ENCODE data around the gene REM2.
"Not testable (repeated sequence)": the region's sequence is repeated elsewhere in the genome, so short reads cannot be mapped to it uniquely, and the experiment has no call there.

Gene REM2

GRCh38 chr14:22906073-22906472 lies 23.1 kb downstream of the REM2 start:
- no peaks in the 10 kb centered on the region for H3K9me3 ChIP-seq
- peak in 1 of 2 donors; percentile 21 for DNase-seq
- no peak overlapping the region for H3K4me3 ChIP-seq
- no peaks in the 10 kb centered on the region for H3K27me3 ChIP-seq
- H3K27ac ChIP-seq, result no peak overlapping the region
- intact Hi-C loops (cut with DNase I; ENCODE audit: low total_unique reads), result no loop called here
- TF ChIP-seq, protein P1, sequence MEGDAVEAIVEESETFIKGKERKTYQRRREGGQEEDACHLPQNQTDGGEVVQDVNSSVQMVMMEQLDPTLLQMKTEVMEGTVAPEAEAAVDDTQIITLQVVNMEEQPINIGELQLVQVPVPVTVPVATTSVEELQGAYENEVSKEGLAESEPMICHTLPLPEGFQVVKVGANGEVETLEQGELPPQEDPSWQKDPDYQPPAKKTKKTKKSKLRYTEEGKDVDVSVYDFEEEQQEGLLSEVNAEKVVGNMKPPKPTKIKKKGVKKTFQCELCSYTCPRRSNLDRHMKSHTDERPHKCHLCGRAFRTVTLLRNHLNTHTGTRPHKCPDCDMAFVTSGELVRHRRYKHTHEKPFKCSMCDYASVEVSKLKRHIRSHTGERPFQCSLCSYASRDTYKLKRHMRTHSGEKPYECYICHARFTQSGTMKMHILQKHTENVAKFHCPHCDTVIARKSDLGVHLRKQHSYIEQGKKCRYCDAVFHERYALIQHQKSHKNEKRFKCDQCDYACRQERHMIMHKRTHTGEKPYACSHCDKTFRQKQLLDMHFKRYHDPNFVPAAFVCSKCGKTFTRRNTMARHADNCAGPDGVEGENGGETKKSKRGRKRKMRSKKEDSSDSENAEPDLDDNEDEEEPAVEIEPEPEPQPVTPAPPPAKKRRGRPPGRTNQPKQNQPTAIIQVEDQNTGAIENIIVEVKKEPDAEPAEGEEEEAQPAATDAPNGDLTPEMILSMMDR (IDR thresholded peaks at IDR 0.05), result no peak
- H3K36me3 ChIP-seq, result peaks cover 80 to 98% (median 96%) of the 10 kb centered on the region in 3 donors
- no peaks in the 10 kb centered on the region for H3K4me1 ChIP-seq

DNA sequence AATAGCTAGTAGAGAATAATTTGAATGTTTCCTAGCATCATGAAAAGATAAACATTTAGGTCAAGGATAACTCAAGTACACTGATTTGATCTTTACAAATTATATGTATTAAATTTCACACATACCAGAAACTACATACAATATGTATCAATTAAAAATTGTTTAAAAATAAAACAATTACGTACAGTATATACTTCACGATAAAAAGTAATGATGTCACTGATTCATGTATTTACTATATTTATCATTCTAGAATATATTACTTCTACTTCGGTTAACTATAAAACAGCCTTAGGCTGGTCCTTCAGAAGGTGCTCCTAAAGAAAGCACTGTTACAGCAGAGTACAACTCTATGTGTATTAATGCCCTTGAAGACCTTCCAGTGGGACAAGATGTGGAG lies 24.4 kb downstream of the REM2 start:
- Histone ChIP-seq H3K4me3 (no peak overlapping the region), H3K36me3 (peaks cover 71 to 92% (median 87%) of the 10 kb centered on the region in 3 donors), H3K4me1 (peaks cover 0 to 4% (median 1%) of the 10 kb centered on the region in 4 donors), H3K9me3 (no peaks in the 10 kb centered on the region), H3K27ac (no peak overlapping the region), H3K27me3 (no peaks in the 10 kb centered on the region)
- intact Hi-C loops (cut with DNase I; ENCODE audit: low total_unique reads), result no loop called here
- TF ChIP-seq, protein P1 (IDR thresholded peaks at IDR 0.05), result no peak
- no peak for DNase-seq

DNA sequence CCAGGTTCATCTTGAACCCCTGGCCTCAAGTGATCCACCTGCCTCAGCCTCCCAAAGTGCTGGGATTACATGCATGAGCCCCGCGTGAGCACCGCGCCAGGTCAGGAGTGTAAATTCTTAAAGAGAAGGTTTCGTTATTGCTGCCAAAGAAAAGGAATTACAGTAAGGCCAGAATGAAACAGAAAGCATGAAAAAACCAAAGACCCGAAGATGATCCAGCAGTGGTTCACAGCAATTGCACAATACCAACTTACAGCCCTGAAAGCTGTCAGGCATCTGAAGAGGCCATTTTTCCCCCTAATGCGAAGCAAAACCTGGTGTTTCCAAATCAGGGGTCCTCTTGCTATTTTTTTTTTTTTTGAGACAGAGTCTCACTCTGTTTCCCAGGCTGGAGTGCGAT lies 25.6 kb downstream of the REM2 start:
- intact Hi-C loops (cut with DNase I; ENCODE audit: low total_unique reads), result no loop called here
- no peak overlapping the region for H3K4me3 ChIP-seq
- peaks cover 62 to 82% (median 77%) of the 10 kb centered on the region in 3 donors for H3K36me3 ChIP-seq
- no peak for DNase-seq
- H3K4me1 ChIP-seq, result peaks cover 0 to 7% (median 1%) of the 10 kb centered on the region in 4 donors
- H3K27ac ChIP-seq, result no peak overlapping the region
- TF ChIP-seq, protein P1 (IDR thresholded peaks at IDR 0.05), result no peak
- H3K27me3 ChIP-seq, result no peaks in the 10 kb centered on the region
- no peaks in the 10 kb centered on the region for H3K9me3 ChIP-seq

- no peaks in the 10 kb centered on the region for H3K27me3 ChIP-seq
- DNase-seq, result no peak
- H3K27ac ChIP-seq, result no peak overlapping the region
- peaks cover 0 to 18% (median 6%) of the 10 kb centered on the region in 4 donors for H3K4me1 ChIP-seq
- no peak overlapping the region for H3K4me3 ChIP-seq
- H3K36me3 ChIP-seq, result peaks cover 39 to 64% (median 54%) of the 10 kb centered on the region in 3 donors
- intact Hi-C loops (cut with DNase I; ENCODE audit: low total_unique reads), result no loop called here
- TF ChIP-seq, protein P1 (IDR thresholded peaks at IDR 0.05), result no peak
- H3K9me3 ChIP-seq, result no peaks in the 10 kb centered on the region
Measured at GRCh38 chr14:22910916-22911315, 27.9 kb downstream of the REM2 start.

DNA sequence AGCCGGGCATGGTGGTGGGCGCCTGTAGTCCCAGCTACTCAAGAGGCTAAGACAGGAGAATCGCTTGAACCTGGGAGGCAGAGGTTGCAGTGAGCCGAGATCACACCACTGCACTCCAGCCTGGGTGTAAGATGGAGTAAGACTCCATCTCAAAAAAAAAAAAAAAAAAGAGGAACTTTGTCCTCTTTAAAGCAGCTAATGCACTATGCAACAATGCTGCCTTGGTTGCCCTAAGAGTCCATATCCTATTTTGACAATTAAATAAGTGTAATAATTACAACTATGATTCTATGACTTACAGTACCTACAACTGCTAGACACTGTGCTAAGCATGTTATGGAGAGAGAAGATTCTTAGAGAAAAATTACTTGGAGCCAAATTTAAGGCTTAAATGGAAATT lies 31.8 kb downstream of the REM2 start:
- DNase-seq; H3K27ac ChIP-seq; intact Hi-C loops (cut with DNase I; ENCODE audit: low total_unique reads); H3K9me3 ChIP-seq; H3K27me3 ChIP-seq; H3K4me3 ChIP-seq: not testable (repeated sequence)
- peaks cover 0 to 25% (median 15%) of the 10 kb centered on the region in 3 donors for H3K36me3 ChIP-seq
- peaks cover 0 to 45% (median 30%) of the 10 kb centered on the region in 4 donors for H3K4me1 ChIP-seq

DNA sequence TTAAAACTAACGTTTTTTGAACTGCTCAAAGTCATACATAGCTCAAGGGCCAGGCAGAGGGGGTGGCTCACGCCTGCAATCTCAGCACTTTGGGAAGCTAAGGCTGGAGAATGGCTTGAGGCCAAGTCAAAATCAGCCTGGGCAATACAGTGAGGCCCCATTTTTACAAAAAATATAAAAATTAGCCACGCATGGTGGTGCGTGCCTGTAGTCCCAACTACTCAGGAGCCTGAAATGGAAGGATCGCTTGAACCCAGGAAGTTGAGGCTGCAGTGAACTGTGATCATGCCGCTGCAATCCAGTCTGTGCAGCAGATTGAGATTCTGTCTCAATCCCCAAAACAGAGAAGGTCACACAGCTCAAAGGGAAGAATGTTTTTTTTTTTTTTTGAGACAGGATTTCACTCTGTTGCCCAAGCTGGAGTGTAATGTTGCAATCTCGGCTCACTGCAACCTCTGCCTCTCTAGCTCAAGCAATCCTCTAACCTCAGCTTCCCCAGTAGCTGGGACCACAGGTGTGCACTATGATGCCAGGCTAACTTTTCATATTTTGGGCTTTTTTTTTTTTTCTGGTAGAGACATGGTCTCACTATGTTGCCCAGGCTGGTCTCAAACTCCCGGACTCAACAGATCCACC lies 33.0 kb downstream of the REM2 start:
- Histone ChIP-seq H3K27ac (peak overlapping the region in 1 of 2 donors; percentile 39), H3K4me1 (peaks cover 0 to 46% (median 30%) of the 10 kb centered on the region in 4 donors), H3K27me3 (no peaks in the 10 kb centered on the region), H3K36me3 (peaks cover 0 to 21% (median 13%) of the 10 kb centered on the region in 3 donors), H3K9me3 (no peaks in the 10 kb centered on the region), H3K4me3 (no peak overlapping the region)
- TF ChIP-seq, protein P1 (IDR thresholded peaks at IDR 0.05), result no peak
- intact Hi-C loops (cut with DNase I; ENCODE audit: low total_unique reads), result no loop called here
- peak in 1 of 2 donors; percentile 60 for DNase-seq
